LNCaP clone FGC (cell line): ENCODE measurements around the gene YARS2.

Experiments
- DNase-seq: peaks from one replicate; pipeline ENCODE4 v3.0.0-alpha.2; 2011; ENCODE audit warnings: low read depth
- H3K4me3 ChIP-seq: 2 replicates; pipeline ENCODE4 v1.5.1; 2011; ENCODE audit warnings: mild to moderate bottlenecking, low read depth, low read length, control low read depth
- TF ChIP-seq, protein P1 (sequence below): IDR thresholded peaks from 2 replicates; pipeline ENCODE4 v1.5.1; 2012; ENCODE audit warnings: mild to moderate bottlenecking; ENCODE audit not compliant: control insufficient read depth, insufficient read depth; ENCODE audit errors: extremely low read depth

YARS2 gene

GRCh38 chr12:32770141-32770540 lies 14.4 kb upstream of the YARS2 start:
- TF ChIP-seq, protein P1, sequence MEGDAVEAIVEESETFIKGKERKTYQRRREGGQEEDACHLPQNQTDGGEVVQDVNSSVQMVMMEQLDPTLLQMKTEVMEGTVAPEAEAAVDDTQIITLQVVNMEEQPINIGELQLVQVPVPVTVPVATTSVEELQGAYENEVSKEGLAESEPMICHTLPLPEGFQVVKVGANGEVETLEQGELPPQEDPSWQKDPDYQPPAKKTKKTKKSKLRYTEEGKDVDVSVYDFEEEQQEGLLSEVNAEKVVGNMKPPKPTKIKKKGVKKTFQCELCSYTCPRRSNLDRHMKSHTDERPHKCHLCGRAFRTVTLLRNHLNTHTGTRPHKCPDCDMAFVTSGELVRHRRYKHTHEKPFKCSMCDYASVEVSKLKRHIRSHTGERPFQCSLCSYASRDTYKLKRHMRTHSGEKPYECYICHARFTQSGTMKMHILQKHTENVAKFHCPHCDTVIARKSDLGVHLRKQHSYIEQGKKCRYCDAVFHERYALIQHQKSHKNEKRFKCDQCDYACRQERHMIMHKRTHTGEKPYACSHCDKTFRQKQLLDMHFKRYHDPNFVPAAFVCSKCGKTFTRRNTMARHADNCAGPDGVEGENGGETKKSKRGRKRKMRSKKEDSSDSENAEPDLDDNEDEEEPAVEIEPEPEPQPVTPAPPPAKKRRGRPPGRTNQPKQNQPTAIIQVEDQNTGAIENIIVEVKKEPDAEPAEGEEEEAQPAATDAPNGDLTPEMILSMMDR: no peak
- no peak for DNase-seq

DNA sequence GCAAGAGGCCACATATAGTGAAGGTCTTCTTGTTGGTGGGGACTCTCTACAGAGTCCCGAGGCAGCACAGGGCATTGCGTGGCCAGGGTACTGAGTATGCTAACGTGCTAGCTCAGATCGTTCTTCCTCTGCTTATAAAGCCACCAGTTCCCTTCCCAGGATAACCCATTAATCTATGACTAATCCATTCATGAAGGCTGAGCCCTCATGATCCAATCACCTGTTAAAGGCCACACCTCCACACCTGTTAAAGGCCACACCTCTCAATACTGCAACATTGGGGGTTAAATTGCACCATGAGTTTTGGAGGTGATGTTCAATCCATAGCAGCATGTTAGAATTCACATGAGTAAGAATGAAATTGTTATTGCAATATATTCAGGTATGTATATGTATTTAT lies 12.8 kb upstream of the YARS2 start:
- no peak overlapping the region for H3K4me3 ChIP-seq
- DNase-seq: no peak
- TF ChIP-seq, protein P1: no peak

More at GRCh38 chr12:32770141-32770540, 14.4 kb upstream of the YARS2 start:
- no peak overlapping the region for H3K4me3 ChIP-seq

DNA sequence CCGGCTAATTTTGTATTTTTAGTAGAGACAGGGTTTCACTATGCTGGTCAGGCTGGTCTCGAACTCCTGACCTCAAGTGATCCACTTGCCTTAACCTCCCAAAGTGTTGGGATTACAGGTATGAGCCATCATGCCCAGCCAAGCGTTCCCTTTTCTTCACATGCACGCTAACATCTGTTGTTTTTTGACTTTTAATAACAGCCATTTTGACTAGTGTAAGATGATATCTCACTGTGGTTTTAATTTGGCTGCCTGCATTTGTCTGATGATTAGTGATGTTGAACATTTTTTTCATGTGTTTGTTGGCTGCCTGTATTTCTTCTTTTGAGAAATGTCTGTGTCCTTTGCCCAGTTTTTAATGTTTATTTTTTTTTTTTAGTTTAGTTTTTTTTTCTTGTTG lies 10.2 kb upstream of the YARS2 start:
- TF ChIP-seq, protein P1: no peak
- DNase-seq: no peak

DNA sequence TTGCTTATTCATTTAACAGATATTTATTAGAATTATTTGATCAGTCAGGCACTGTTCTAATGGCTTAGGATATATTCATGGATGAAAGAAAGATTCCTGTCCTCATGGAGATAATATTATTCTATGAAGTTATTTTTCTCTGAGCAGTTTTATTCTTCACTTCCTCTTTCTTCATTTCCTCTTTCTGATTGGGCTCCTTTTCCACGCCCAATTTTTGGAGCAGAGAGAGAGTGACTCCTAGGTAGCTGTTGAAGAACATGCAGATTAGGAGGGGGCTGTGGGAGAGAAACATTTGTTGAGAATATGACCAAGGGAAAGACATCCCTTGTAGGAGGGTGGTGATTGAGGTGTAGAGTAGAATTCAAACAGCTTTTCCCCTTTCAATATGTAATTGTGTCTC lies 6.0 kb upstream of the YARS2 start:
- DNase-seq: no peak
- TF ChIP-seq, protein P1: no peak
- H3K4me3 ChIP-seq: no peak overlapping the region

More for the DNA sequence above, 10.2 kb upstream of the YARS2 start:
- H3K4me3 ChIP-seq: no peak overlapping the region

GRCh38 chr12:32757157-32757556 lies 1.5 kb upstream of the YARS2 start:
- TF ChIP-seq, protein P1: no peak
- no peak overlapping the region for H3K4me3 ChIP-seq
- DNase-seq: no peak

DNA sequence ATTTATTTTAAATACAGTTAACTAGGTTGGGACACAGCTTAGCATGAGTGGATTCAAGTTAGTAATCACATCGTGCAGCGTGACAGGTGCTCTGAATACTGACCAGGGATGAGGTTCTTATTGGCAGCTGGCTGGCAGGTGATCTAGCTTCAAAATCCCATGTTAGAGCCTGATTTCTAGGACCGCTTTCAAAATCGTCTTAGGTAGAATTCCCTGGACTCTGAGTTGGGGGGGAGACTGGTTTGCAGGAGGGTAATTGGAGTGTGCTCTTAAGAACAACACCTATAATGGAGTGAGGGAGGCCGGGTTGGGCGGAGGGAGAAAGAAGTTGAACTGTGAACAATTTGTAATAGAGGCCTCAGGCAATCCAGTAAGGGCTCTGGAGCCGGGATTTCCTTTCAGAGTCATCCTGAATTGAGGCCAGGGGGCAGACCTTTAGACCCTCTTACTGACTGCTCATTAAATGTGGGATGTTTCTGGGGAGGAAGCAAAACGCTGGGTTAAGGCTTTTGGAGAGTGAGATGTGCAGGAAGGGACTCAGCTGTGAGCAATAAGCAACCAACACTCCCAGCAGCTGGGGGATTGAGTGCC lies 874 bp upstream of the YARS2 start:
- TF ChIP-seq, protein P1: no peak
- no peak for DNase-seq
- H3K4me3 ChIP-seq: peak overlapping the region; percentile 96

DNA sequence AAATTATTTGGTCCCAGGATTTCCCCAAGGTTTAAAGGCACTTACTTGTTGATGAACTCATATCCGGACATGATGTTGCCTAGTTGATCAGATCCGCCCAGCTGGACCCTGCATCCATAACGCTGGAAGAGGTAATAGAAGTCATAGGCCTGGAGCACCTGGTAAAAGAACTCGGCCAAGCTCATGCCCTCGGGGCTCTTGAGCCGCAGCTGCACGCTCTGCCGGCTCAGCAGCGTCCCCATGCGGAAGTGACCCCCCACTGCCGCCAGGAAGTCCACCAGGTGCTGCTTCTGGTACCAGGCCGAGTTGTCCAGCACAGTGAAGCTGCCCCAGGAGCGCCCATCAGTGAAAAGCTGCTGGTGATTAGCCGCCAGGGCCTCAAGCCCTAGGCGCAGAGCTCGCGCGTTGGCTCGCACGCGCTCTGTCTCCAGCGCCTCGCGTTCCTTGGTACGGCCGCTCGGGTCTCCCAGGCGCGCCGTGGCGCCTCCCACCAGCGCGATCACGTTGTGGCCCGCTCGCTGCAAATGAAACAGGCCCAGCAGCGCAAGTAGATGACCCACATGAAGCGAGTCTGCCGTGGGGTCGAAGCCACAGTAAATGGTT lies 545 bp downstream of the YARS2 start:
- peak overlapping the region; percentile 96 for H3K4me3 ChIP-seq
- DNase-seq: peak; percentile 62
- TF ChIP-seq, protein P1: peak; percentile 78
